GM18520 (cell line): Measurements from ENCODE around the gene CEBPE.
"Not testable (repeated sequence)": the region's sequence is repeated elsewhere in the genome, so short reads cannot be mapped to it uniquely, and the experiment has no call there.

Source experiments
- ATAC-seq: cut with Tn5 transposase; IDR thresholded peaks from one replicate; pipeline ENCODE4 v1.9.1; 2021; ENCODE audit not compliant: unreplicated experiment

Gene CEBPE

DNA sequence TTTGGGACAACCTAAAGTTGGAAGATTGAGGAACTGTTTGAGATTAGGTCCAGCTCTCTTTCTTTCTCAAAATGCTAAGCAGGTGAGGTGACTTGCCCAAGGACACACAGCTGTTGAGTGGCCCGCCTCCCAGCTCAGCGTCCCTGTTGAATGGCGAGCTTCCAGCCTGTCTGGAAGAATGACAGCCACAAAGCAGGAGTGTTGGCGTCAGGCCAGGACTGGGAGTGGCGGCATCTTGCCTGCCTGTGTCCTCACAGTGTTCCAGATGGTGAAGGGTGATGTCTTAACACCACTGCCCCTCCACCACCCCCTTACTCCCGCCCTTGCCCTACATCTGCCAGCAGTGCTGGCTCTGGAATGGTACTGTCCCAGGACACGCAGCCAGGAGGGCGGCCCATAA, 4.4 kb upstream of the CEBPE start:
- ATAC-seq, result no peak

DNA sequence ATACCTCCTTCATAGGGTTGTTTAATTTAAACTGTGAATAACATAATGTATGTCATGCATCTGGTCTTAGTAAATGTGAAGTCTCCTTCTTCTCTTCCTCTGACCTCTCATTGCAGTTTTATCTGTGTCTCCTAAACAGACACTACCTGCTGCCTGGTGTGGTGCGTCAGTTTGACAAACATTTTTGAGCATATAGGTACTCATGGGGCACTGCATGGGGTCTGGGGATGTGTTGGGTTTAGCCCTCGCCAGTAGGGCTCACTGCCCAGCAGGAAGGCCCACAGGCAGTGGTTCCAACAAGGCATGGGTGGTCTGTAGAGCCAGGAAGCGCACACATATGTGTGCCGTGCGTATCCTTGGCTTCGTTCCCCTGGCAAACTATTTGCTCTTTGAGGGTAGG, 3.0 kb upstream of the CEBPE start:
- ATAC-seq, result no peak

DNA sequence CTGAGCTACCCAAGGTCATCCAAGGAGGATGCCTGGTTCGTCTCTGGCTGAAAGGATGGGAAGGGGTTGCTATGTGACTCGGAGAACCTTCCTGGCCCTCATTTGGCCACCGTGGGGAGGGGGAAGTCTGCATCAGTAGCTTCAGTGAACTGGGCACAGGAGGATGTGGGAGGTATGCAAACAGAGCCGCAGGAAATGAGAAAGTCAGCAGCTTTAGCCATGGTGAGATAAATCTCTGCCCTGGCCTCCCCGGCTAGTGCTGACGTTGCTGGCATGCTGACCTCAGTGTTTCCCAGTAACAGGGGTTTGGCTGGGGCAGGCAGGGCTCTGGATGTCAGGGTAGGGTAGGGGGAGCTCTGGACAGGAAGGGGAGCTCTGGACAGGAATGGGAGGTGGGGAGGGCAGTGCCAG, 2.3 kb upstream of the CEBPE start:
- ATAC-seq, result no peak

DNA sequence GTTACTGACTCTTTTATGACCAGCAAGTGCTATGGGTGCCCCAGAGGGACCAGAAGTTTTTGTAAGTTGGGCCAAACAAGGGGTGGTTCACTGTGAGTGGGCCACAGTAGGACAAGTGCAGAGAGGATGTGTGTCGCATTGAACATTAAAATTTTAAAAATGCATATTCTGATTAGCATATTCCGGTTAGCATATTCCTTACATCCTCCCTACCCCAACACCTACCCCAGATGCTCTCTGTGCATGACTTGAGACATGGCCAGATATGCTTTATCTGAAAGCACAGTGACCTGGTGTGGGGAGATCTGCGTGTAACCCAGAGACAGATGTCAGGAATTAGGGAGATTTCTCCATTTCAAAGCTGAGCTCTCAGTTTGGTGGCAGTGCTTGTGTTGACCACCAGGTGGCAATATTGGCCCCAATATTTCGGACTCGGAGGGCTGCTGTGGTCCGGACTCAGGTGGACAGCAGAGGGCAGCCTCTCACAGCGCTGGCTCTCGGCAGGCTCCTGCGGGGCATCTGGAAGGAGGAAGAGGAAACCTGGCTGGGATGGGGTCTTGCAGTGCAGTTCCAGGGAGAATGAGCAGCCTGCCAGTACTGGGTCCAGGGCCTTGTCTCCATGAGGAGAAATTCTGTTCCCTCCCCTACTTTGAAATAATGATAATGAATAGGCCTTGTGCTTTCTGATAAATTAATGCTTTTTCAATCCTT, 1.6 kb upstream of the CEBPE start:
- peak; percentile 66 for ATAC-seq

DNA sequence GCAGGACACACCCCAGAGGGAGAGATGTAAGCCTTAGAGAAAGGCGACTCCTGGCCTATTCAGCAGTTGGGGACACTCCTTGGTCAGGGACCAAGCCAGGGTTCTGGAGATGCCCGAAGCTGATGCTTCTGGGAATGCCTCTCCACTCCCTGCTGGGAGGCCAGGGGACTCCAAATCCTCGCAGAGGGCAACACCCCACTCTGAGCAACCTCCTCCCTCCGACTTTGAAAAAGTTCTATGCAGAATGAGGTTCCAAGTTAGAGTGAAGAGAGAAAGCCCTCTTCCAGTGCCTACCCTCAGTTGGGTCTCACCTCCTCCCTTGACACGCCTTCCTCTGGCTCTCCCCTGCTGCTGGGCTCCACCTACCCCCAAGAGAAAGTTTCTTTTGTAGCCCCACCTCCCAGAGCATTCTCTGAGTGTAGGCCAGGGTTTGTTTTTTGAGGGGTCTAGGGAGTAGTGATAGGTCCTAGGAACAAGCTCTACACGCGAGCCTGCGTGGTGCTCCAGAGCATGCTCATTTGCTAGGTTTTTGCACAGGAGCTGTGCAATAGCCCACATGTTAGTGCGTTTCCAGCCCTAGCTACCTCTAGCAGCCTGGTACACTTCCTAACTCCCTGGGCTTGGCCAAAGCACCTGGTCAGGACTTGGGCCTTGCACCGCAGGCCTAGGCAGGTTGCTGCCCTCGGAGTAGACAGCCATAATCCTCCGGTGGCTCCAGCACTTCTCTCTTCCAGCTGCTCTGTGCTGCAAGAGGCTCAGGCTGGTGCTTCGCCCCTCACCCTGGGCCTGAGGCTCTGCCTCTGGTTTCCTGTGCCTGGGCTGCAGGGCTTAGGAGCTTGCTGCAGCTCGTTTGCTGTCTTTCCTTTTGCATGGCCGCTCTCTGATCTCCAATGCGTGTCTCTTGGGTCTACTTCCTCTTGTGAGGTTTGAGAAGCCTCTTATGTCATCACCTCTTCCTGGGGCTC, 590 bp upstream of the CEBPE start:
- no peak for ATAC-seq

DNA sequence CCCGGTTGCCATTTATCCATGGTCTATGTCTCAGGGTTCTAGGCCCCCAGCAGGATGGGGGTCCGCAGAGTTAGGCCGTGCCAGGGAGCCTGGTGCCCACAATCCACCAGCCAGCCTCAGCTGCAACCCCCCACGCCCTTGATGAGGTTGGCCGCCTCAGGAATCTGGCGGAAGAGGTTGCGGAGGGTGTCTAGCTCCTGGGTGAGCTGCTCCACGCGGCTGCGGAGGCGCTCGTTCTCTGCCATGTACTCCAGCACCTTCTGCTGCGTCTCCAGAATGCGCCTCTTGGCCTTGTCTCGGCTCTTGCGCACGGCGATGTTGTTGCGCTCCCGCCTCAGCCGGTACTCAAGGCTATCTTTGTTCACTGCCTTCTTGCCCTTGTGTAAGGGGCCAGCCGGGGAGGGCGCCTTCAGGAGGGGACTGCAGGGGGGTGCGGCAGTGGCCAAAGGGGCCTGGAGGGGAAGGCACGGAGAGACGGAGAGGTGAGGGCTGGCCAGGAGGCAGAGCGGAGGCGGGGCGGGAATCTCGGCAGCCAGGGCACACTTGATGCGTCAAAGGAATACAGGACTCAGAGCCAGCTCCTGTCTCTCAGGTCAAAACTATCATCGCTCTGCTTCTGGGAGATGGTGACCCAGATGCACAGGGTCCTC, 1.6 kb downstream of the CEBPE start:
- no peak for ATAC-seq

DNA sequence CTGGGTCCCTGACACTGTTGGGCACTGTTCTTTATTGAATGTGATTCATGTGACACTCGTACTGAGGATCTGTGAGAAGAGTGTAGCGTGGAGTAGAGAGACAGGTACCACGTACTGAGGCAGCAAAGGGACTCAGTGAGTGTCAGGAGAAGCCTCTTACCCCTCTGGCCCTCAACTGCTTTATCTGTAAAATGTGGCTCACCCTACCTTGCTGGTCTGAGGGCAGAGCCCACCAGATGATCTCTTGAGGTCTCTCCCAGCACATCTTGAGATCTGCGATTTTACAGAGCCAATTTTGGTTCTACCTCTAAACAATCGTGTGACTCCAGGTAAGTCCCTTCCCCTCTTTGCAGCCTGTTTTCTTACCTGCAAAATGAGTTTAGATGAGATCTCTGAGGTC, 3.1 kb downstream of the CEBPE start:
- ATAC-seq, result no peak

DNA sequence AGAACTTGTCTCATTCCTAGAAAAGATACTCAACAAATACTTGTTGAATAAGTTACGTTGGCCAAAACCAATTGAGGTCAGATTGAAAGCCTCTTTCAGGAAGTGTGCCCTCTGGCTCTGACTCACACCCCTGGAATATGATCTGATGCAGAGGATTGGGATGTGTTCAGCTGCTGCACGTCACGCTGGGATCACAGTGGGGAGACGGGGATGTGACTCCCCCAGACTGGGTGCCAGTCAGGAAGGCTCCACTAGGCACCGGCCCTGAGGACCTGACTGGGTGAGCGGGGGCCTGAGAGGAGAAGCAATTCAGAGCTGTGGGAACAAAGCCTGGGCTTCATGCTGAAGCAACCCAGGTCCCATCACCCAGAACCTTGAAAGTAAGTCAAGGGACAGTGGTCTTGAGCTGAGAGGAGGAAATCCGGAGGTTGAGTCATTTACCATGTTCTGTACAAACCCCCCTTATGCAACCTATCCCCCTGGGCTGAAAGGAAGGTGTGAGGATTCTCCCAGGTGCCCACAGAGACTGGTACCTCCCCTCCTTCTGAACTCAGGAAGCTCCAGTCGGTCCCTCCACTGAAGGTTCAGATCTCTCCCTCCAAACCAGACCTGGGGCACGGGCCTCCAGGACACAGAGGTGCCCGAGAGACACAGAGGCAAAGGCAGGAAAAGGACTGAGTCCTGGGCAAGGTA, 3.9 kb downstream of the CEBPE start:
- no peak for ATAC-seq

DNA sequence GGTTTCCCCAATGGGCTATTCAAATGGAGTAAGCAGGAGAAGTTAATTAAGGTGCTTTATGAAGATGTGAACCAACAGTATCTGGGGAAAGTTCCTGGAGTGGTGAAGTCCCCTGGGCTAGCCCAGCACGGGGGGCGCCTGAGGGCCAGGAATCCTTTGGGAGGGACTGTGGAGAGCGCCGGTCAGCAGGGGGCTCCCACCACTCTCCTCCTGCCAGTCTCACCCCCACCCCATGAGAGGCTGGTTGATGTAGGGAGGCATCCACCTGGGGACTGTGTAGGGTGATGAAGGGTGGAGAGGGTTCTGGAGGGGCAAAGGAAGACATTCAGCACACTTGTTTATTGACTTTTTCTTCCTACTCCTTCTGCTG, 4.4 kb downstream of the CEBPE start:
- ATAC-seq, result no peak

DNA sequence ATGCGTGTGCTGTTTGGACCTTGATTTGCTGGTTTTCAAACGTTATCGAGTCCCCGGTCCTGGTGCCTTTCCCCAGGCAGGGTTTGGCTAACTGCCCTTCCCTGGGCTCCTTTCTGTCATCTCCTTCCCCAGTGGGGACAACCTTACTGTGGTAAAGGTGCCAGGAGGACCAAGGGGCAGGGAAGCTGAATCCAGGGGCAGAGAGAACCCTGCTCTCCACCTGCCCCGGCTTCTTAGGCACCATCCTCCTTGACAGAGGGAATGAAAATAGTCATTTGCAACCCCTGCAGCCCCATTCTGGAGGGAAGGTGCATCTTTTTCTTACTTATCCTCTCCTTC, 5.0 kb downstream of the CEBPE start:
- ATAC-seq, result no peak

DNA sequence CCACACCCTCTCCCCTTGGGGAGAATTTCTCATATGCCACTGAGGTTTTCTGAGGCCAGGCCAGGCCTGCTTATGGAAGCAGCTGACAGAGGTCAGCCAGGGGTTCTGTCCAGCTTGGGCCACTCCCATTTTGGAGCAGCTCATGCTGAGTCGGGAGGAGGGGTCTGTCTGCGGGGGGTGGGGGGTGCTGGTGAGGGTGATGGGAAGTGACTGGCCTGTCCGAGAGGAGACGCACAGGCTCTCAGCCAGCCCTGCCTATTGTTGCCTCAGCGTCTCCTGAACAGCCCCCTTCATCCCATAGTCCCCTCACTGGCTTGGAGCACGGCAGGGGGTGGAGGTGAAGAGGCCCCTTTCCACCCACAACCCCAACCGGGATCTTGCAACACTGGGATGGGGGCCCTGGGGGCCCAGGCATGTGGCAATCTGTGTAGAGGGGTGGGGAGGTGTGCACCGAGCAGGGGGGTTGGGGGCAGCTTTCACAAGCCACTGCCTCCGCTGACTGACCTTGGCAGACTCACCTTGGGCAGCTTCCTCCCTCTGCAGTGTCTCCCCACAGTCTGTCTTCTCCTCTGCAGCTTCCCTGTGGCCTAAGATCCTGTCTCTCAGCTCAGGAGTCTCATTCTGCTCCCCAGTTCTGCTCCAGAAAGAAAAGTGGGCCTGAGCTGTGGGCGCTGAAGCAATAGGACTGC, 5.5 kb downstream of the CEBPE start:
- ATAC-seq, result no peak

DNA sequence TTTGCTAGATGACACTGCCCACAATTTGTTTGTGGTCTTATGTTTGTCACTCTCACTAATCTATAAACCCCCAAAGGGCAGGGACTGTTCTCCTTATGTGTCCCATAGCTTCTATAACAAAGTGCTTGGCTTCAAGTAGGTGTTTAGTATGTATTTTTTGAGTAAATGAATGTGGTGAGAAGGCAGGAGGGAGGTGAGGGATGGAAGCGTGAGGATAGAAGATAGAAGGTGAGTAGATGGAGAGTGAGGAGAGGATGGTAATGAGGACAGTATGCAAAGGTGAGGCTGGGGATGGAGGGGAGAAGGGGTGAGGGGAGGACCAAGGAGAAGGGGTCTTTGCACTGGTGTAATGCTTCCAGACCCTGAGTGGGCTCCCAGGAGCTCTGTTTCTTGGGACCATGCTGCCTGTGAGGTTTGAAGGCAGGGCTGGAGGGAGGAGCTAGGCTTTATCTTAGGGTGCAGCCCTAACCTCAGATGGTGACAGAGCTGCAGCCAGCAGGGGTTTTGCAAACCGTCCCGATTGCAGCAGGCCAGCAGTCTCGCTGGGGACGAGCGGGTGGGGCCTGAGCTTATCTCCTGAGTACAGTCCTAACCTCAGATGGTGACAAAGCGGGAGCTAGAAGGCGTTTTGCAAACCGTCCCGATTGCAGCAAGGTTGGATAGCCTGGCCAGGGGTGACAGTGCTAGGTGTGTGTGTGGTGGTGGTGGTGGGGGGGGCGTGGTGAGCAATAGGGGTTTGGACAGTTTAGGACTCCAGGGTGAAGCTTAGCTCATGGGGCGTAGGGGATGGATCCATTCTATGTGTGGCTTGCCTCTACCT, 6.5 kb downstream of the CEBPE start:
- ATAC-seq, result no peak

DNA sequence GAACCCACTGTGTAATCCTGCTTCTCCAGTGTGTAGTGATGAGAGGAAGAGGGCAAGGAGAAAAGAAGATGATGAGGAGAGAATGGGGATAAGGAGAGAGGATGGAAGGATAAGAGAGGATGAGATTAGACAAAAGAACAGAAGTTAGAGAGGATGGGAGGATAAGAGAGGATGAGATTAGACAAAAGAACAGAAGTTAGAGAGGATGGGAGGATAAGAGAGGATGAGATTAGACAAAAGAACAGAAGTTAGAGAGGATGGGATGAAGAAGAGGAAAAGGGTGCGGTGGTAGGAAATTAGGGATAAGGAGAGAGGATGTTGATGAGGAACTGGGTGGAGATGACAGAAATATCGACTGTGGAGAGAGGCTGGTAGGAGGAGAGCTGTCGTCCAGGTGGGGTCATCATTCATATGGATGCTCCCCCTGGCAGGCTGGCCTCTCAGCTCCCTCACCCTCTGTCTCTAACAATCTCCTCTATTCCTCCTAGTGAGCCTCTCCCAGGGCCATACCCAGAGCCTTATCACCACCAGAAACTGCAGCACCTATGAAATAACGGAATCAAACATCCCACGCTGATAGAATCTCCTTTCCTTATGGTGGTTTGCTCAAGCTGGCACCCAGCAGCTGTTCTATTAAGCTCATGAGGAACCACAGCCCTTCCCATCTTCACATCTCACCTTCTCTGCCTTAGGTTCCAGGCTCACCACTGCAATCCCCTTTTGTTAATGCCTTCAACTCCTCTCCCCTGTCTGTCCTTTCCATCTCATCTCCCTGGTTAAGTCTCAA, 8.3 kb downstream of the CEBPE start:
- ATAC-seq, result no peak

DNA sequence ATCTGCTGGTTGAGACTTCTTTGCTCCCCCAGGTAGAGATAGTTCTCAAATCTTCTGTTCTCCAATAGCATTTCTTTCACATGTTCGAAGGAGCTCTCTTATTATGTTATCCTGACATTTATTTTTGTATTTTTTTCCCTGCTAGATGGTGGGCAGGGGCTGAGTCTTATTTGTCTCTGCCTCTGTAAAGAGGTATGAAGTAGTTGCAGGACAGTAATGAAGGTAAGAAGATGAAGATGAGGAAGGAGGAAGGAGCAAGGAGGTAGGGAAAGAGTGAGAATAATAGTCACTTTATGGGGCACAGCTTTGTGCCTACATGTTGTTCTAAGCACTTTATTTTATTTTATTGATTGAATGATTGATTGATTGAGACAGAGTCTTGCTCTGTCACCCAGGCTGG, 9.3 kb downstream of the CEBPE start:
- ATAC-seq, result no peak

DNA sequence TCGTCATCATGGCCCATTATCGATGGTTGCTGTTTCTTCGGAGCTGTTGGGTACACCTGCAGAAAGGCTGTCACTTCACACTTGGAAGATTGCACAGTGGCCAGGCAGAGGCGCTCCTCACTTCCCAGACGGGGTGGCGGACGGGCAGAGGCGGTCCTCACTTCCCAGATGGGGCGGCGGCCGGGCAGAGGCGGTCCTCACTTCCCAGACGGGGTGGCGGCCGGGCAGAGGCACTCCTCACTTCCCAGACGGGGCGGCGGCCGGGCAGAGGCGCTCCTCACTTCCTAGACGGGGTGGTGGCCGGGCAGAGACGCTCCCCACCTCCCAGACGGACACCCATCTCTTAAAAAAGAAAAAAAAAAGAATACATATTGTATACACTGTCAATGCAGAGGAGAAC, 10.9 kb downstream of the CEBPE start:
- ATAC-seq, result not testable (repeated sequence)

DNA sequence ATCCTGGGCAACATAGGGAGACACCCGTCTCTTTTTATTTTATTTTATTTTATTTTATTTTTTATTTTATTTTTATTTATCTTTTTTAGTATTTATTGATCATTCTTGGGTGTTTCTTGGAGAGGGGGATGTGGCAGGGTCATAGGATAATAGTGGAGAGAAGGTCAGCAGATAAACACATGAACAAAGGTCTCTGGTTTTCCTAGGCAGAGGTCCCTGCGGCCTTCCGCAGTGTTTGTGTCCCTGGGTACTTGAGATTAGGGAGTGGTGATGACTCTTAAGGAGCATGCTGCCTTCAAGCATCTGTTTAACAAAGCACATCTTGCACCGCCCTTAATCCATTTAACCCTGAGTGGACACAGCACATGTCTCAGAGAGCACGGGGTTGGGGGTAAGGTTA, 11.4 kb downstream of the CEBPE start:
- not testable (repeated sequence) for ATAC-seq

DNA sequence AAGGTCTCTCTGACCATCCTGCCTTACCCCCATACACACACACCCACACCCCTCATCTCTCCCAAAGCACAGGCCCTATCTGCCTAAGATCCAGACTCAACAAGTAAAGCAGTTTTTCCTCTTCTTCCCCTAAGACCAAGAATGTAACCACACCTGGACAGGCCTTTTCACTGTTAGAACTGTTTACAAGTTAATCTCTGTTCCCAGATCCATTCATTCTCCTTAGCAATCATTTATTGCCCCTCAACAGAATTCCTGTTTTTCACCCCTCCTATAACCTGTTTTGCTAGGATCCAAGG, 12.4 kb downstream of the CEBPE start:
- no peak for ATAC-seq

DNA sequence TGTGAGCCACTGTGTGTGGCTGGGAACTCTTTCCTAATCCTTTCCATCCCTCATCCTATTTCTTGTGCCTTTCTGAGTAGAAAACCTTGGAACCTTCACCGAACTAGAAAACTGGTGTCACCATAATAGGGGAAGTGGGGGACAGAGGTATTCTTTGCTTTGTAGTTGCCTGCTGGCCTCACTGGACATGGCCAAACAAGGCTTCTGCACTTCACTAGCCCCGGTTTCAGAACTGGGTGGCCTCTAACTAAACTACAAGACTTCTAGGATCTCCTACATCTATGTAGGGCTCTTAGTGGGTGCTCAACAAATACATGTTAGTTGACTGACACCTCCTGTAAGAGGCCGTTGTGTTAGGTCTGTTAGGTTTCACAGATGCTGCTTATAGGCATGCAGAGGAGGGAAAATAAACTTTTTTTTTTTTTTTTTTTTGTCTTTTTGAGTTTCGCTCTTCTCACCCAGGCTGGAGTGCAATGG, 13.7 kb downstream of the CEBPE start:
- no peak for ATAC-seq
